Neural progenitor cell (in vitro differentiated cells): ENCODE results near the gene HIC2.

ENCODE experiments used
- EZH2 ChIP-seq: fragments of 200-600 bp; sonication (generic); IDR thresholded peaks from 2 replicates; pipeline ENCODE4 v1.6.1; 2017; ENCODE audit warnings: antibody characterized with exemption, mild to moderate bottlenecking, moderate library complexity
- EZH2phosphoT487 ChIP-seq: fragments of 200-600 bp; sonication (generic); IDR thresholded peaks from 2 replicates; pipeline ENCODE4 v1.6.1; 2017; ENCODE audit warnings: antibody characterized with exemption
- TF ChIP-seq, protein P1 (sequence below): fragments of 200-600 bp; sonication (generic); IDR thresholded peaks from 2 replicates; pipeline ENCODE4 v1.5.1; 2017; ENCODE audit warnings: antibody characterized with exemption, mild to moderate bottlenecking

DNA sequence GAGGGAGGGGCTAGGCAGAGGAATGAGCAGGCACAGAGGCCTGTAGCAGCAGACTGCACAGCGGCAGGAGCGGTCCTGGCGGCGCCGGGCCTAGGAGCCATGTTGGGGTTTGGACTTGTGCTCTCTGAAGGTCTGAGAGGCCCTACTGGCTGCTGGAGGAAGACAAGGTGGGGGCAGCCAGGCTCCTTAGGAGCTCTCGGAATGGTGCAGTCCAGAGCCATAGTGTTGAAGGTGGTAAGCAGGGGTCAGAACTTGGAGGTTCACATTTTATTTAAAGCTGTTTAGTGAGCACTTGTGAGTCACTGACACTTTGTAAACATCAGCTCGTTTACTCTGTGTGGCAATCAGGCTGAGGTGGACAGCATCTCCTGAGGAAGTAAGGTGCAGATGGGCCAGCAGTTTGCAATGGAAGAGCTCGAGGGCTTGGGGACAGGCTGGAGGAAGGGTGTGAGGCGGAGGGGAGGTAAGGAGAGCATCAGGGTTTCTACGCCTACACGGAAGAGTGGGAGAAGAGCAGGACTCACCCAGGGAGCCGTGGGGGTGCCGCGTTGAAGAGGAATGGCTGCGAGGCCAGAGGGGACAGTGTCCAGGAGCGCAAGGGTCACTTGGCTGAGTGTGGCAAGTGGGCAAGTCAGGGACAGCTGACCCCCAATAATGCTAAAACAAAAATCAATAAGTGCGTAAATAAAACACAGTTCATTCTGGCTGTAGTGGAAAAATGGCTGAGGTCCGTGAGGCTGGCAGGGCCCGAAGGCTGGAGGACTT lies 40.0 kb downstream of the HIC2 start:
- TF ChIP-seq, protein P1, sequence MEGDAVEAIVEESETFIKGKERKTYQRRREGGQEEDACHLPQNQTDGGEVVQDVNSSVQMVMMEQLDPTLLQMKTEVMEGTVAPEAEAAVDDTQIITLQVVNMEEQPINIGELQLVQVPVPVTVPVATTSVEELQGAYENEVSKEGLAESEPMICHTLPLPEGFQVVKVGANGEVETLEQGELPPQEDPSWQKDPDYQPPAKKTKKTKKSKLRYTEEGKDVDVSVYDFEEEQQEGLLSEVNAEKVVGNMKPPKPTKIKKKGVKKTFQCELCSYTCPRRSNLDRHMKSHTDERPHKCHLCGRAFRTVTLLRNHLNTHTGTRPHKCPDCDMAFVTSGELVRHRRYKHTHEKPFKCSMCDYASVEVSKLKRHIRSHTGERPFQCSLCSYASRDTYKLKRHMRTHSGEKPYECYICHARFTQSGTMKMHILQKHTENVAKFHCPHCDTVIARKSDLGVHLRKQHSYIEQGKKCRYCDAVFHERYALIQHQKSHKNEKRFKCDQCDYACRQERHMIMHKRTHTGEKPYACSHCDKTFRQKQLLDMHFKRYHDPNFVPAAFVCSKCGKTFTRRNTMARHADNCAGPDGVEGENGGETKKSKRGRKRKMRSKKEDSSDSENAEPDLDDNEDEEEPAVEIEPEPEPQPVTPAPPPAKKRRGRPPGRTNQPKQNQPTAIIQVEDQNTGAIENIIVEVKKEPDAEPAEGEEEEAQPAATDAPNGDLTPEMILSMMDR = no peak
- TF ChIP-seq EZH2phosphoT487 (no peak), EZH2 (no peak)
